GM23248 (cell line): Measurements from ENCODE around the gene GADD45B.

Experiments used
- EZH2 ChIP-seq: fragments of 200-600 bp; sonication (generic); IDR thresholded peaks from 2 replicates; pipeline ENCODE4 v1.6.1; 2018; ENCODE audit warnings: antibody characterized with exemption, mild to moderate bottlenecking; ENCODE audit not compliant: insufficient read depth, poor library complexity, severe bottlenecking
- EZH2phosphoT487 ChIP-seq: fragments of 200-600 bp; sonication (generic); IDR thresholded peaks from 2 replicates; pipeline ENCODE4 v1.6.1; 2018; ENCODE audit warnings: antibody characterized with exemption, moderate library complexity, mild to moderate bottlenecking, low read depth; ENCODE audit not compliant: insufficient read depth

DNA sequence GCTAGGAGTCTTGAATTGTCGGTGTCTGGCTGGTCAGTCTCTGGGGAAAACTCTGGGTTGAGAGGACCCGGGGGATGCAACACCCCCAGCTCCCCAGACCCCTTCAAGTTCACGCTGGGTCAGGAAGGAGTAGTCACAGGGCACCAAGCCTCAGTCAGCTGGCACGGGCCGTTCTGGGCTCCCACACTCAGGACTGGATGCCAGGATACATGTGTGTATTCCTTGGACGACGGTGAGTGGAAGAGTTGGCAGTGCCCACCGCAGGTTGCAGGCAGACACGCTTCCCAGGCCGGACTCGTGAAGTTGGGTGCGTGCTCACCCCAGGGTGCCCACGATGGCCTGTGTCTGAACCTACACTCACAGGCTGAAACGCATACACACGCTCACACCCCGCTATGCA lies 5.5 kb downstream of the GADD45B start:
- no peak for TF ChIP-seq EZH2phosphoT487
- TF ChIP-seq EZH2: no peak
